GM18873 (cell line): ENCODE results near the gene PIP4K2C.

Source experiments
- ATAC-seq: cut with Tn5 transposase; IDR thresholded peaks from one replicate; pipeline ENCODE4 v1.9.1; 2021; ENCODE audit warnings: mild to moderate bottlenecking, moderate library complexity, moderate number of reproducible peaks; ENCODE audit not compliant: unreplicated experiment, low FRiP score

The PIP4K2C gene

DNA sequence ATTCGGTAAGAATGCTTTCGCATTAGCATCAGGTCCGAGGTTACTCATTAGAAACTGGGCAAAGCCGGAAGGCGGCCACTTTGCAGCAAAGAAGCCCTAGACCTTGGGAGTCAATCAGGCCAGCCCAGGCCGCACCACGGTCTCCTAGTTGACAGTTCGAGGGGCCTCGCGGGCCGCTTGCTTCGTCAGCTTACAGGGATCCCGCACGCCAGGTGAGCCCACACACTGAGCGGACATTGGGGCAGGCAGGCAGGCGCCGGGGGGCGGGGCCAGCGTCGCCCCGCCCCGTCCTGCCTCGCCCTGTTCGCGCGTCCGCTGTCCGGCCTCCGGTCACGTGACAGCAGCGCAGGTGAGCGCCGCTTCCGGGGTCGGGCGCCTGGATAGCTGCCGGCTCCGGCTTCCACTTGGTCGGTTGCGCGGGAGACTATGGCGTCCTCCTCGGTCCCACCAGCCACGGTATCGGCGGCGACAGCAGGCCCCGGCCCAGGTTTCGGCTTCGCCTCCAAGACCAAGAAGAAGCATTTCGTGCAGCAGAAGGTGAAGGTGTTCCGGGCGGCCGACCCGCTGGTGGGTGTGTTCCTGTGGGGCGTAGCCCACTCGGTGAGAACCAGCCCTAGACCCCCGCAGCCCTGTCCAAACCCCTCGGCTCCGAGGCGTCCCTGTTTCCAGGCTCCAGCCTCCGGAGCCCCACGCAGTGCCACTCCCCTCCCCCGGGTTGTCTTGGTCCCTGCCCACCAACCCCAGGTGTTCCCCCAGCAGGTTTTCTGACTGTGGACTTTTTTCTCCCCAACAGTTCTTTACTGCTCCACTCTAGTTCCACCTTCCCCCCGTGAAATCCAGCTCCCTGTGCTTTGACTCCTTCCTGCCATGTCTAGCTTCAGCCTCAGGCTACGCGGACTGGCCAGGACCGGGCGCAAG is at the start of gene PIP4K2C:
Gene PIP4K2C (plus strand): TSS at position 329 of the 918 bp plus-strand sequence. CDS start 98 bp downstream, at position 427.
- peak; percentile 61 for ATAC-seq

DNA sequence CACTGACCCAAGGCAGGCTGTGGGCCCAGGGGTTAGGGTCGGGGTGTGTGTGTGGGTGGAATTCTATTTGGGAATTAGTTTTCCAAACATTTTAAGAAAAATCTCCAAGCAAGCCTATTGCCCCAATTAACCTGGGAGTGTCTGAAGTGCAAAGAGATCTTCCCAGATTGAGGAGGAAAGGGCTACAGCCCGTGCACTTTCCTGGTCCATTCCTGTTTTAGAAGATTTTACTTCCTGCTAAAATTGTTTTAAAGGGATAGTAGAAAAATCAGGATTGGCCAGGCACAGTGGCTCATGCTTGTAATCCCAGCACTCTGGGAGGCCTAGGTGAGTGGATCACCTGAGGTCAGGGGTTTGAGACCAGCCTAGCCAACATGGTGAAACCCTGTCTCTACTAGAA is 49.3 kb upstream of the PIP4K2C start:
- no peak for ATAC-seq

DNA sequence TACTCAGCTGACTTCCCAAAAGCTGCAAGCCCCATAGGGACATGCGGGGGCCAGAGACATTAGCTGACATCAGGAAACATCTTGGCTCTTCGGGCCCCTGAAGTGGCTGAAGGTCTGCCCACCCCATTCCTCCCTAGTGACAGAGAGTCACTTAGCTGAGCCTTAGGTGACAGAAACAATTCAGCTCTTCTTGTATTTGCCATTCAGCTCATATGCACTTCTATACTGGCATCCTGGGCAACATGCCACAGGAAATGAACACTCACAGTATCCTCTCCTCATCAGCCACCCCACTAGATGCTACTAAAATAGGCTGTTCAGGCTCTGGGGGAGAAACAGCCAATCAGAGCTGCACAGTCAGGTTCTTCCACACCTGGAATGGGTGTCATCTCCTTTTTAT is 47.4 kb upstream of the PIP4K2C start:
- ATAC-seq: no peak

DNA sequence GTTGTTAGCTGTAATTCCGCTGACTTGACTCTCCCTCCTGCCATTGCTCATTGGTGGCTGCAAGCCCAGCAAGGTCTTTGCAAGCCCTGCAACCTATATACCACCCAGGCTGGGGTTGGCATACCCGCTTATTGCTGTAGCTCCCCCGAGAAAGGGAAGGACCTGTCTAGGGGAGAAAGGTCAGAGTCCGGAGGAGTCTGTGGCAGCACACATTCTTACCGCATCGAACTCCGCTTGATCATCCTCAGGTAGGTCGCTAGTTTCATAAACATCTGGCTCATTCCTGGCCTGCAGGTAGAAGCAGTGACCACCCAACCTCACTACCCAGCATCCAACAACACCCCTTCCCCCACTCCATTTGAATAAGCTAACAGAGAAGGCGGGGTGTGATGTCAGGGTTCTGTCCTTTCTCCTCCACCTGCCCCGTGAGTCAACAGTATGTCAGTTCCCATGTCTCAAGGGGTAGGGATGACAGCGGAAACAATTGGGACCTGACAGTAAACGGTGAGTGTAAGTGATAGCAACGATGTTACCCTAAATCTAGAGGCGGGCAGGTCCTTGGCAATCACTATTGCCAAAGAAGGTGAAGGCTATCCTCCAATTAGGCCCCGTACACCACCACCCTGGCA is 45.1 kb upstream of the PIP4K2C start:
- ATAC-seq: no peak

DNA sequence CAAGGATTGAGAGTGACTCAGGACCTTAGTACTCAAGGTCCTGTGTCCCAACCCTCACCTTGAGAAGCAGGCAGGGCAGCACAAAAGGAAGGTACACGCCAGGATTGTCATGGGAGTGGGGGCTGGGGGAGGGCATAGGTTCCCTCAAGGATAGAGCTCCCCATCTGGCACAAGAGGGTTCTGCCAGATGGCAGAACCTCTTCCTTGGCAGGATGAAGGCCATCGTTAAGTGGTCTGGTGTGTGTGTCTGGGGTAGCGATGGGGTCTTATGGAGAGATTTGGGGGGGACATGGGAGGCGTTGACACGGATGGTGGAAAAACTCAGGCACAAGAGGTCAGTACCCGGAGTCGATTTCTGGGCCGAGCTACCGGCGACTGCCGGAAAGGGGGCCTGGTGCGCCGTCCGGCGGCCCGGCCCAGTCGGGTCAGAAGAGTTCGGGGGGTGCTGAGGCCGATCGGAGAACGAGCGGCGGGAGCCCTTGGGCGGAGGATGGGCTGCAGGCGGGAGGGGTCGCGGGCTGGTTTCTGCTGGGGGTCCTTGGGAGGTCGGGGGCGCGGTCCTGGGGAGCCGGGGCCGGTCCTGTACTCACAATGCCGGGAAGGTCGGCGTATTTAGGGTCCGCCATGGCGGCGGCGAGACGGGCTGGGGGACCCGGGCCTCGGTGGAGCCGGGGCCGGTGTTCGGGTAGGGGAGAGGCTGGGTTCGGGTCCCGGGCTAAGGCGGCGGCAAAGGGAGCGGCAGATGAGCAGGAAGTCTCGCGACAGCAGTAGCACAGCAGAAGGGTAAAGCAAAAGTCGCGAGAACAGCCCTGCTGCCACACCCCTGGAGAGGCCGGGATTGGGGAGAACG is 44.3 kb upstream of the PIP4K2C start, which contains the start of gene DCTN2:
Gene DCTN2 (minus strand): TSS at position 755 of the 850 bp plus-strand sequence. CDS start 129 bp downstream, at position 626.
- peak; percentile 99 for ATAC-seq

- no peak for ATAC-seq
These were observed 43.5 kb upstream of the PIP4K2C start for GRCh38 chr12:57547288-57548012.

DNA sequence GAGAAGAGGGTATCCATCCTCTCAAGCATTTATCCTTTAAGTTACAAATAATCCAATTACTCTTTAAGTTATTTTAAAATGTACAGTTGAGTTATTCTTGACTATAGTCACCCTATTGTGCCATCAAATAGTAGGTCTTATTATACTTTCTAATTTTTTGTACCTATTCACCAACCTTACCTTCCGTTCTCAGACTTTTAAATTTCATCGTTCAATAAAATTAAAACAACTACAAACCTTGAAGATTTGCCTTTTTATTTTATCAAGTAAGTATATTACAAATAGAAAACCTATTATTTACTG is 43.0 kb upstream of the PIP4K2C start:
- no peak for ATAC-seq

- ATAC-seq: no peak
These were observed 42.5 kb upstream of the PIP4K2C start for GRCh38 chr12:57548488-57548887.

DNA sequence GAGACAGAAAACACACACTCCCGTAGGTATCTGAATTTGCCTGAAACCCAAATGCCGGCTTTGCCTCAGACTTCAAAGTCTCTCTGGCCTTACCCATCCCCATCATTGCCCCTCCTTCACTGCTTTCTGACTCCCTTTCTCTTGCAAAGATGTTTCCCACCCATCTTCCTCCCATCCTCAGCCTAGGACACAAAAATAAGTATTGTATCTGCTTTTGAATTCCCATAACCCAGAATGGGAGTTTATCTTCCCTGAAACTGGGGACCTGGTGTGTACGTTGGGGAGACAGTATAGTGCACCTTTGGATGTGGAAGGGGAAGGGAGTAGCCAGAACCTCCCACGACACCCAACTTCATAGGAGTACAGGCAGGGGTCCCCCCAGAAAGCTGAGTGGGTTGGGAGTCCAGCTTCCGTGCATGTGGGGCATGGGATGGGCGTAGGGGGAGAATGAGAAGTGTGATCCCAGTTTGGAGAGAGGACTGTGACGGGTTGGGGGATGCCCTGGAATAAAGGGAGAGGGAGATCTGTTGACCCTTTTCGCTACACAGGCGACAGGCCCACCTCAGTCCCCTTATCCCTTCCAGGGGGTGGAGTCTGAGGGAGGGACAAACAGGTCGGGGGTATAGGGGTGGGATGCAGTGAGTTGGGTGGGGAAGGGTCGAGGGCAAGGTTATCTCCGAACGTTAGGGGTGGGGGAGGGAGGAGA is 41.6 kb upstream of the PIP4K2C start:
- ATAC-seq: no peak

- no peak for ATAC-seq
These were observed 40.9 kb upstream of the PIP4K2C start, which contains the start of gene KIF5A for GRCh38 chr12:57549909-57550640. TSS of gene KIF5A (plus strand) at chr12:57550044. CDS start at chr12:57550272, 228 bp downstream.

- ATAC-seq: no peak
These were observed 40.1 kb upstream of the PIP4K2C start for GRCh38 chr12:57550641-57551549.

- ATAC-seq: no peak
These were observed 39.2 kb upstream of the PIP4K2C start for GRCh38 chr12:57551637-57552305.

DNA sequence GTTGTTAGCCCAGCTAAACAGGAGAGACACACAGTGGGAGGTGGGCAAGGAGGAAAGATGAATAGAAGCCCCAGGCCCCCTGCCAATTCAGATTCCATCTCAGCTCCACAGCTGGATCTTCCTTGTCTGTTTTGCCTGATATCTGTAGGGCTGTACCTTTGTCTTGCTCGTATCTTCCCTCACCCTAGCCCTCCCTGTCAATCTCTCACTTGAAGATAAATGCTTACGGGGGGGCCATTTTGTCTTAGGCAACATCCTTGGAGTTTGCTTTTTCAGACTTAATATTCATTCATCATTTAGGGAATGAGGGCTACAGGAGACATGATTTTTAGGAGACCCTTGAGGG is 38.7 kb upstream of the PIP4K2C start:
- no peak for ATAC-seq

DNA sequence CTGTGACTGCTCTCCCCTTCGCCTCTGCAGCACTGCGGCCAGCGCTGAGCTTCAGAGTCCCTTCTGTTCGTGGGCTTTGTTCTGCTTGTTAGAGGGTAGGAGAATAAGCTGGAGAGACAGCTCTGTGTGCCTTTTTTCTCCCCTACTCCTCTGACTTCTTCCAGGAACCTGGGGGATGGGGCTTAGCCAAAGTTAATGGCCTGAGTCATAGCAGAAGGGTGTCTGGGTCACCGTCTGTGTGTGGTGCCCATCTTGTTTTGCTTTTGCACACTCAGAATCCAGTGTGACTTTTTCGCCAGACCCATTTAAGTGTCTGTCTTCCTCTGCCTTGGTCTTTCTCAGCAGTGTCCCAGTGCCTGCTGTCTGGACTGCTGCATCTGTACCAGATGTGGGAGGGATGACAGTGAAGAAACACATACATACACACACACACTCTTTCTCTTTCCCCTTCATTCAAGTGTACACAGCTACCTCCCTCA is 38.1 kb upstream of the PIP4K2C start:
- no peak for ATAC-seq

- ATAC-seq: no peak
These were observed 37.4 kb upstream of the PIP4K2C start for GRCh38 chr12:57553343-57554202.

- no peak for ATAC-seq
These were observed 36.5 kb upstream of the PIP4K2C start for GRCh38 chr12:57554453-57554852.
